AG09309 (cell line): ENCODE data around the gene MSTN.

Experiments used
- DNase-seq: peaks from one replicate; pipeline ENCODE4 v3.0.0-alpha.2; 2010; ENCODE audit warnings: low read depth
- H3K4me3 ChIP-seq: 2 replicates; pipeline ENCODE4 v1.5.1; 2011; ENCODE audit warnings: mild to moderate bottlenecking, low read depth, low read length, moderate library complexity; ENCODE audit not compliant: control insufficient read depth
- CTCF ChIP-seq: IDR thresholded peaks from 2 replicates; pipeline ENCODE4 v1.5.1; 2011; ENCODE audit warnings: mild to moderate bottlenecking, low read depth, low read length, inconsistent platforms; ENCODE audit not compliant: insufficient read depth, control insufficient read depth; ENCODE audit errors: missing control alignments

Gene MSTN

DNA sequence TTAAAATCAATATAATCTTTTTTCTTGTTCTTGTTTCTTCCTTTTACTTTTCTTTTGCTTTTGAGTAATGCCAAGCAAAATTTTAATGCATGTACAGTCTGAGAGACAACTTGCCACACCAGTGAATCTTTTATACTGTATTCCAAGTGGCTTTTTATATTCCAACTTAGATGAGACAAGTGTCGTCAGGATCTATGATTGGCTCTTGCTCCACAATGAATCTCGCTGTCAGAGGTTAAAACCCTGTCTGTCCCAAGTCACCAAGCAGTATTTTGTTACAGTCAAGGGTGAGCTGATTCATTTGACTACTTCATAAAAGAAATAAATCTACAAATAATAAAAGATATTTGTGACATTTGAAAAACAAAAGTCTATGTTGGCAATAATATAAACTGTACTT lies at the start of gene MSTN:
TSS of gene MSTN (minus strand) at position 129 of the 400 bp plus-strand sequence. CDS start 133 bp downstream, outside the sequence.
- no peak for TF ChIP-seq CTCF
- H3K4me3 ChIP-seq = no peak within 1 kb of the TSS
- no peak for DNase-seq

DNA sequence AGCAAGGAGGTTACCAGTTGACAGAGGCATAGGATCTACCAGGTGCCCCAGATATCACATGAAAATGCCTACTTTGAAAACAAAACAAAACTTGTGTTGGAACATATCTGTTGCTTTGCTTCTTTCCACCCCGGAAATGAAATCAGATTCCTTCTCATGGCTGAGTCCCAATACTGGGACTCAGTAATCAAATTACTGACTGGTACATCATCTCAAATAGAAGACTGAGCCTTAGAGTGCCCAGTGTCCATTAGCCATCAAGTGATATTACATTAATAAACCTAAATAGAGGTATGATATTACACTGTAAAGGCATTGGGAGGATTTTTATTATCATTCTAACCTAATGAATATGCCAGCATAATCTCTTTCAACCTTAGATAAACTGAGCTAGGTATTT lies 48.6 kb upstream of the MSTN start:
- H3K4me3 ChIP-seq = no peak overlapping the region
- no peak for DNase-seq
- TF ChIP-seq CTCF = no peak

GRCh38 chr2:190110699-190111098 lies 48.2 kb upstream of the MSTN start:
- no peak for DNase-seq
- H3K4me3 ChIP-seq = no peak overlapping the region
- no peak for TF ChIP-seq CTCF

GRCh38 chr2:190110131-190110530 lies 47.6 kb upstream of the MSTN start:
- no peak for TF ChIP-seq CTCF
- DNase-seq = no peak
- H3K4me3 ChIP-seq = no peak overlapping the region

DNA sequence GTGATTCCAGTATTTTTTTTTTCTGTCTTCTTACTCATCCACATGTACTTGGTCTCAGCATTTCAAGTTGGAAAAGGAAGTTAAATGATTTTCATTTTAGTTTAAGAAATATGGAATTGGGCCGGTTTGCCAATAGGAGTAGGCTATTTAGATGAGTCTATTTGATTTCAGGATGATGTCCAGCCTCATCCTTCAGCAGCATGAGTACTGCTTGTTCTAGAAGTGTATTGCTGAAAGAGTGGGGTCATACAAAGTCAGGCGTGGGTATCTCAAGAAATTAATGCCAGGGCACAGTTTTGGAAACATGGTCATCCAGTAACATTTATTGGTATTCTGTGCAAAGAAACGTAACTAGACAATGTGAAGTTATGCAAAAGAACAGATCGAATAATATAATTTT lies 44.9 kb upstream of the MSTN start:
- H3K4me3 ChIP-seq = no peak overlapping the region

DNA sequence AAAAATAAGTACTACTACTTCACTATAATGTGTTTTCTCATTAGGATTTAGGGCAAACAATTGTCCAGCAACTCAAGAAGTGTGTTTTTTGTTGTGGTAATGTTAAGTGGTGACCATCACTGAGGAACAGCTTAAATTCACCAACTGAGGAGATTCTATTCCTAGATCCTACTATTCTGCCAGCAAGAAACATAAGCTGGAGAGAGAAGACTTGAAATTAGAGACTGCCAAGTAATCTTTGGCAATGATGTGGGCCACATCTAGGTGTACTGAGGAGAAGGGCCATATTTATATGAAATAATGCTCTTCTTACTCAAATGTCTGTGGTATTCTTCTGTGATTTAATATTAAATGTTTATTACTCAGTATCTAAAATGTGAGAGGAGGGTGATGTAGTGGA lies 44.3 kb upstream of the MSTN start:
- no peak for DNase-seq
- TF ChIP-seq CTCF = no peak
- H3K4me3 ChIP-seq = no peak overlapping the region

More for the DNA sequence above, 44.9 kb upstream of the MSTN start:
- DNase-seq = no peak
- TF ChIP-seq CTCF = no peak

DNA sequence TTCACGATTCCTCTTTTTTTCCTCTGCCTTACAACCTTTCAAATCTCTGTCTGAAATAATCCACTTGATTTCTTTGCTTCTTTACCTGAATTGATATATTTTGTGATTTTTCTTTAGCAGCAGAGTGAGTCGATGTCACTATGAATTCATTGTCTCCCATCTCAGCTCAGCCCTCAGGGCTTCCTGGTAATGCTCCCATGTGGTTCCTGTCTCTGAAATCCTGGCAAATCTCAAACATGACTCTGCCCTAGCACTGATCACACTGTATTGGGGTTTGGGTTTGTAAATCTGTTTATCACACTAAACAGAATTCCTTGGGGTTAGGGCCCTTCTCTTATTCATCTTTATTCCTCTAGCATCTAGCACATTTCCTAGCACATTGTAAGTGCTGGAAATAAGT lies 43.0 kb upstream of the MSTN start:
- TF ChIP-seq CTCF = no peak

More for the DNA sequence above, 43.0 kb upstream of the MSTN start:
- no peak for DNase-seq
- H3K4me3 ChIP-seq = no peak overlapping the region
